ENCODE measurements around the gene TEPSIN.

GRCh38 chr17:81282141-81282540 is 43.3 kb upstream of the TEPSIN start:
- TF ChIP-seq YY1 (IDR thresholded peaks at IDR 0.05) (no peak), GABPA (IDR thresholded peaks at IDR 0.05 in 1 of 2, conservative IDR thresholded peaks at IDR 0.05 in 1 of 2) (no peak), TAF1 (conservative IDR thresholded peaks at IDR 0.05) (no peak), ZBTB33 (IDR thresholded peaks at IDR 0.05) (no peak), SP1 (IDR thresholded peaks at IDR 0.05) (no peak), JUND (IDR thresholded peaks at IDR 0.05) (no peak), RXRA (IDR thresholded peaks at IDR 0.05) (no peak)
- TF ChIP-seq, protein P1, sequence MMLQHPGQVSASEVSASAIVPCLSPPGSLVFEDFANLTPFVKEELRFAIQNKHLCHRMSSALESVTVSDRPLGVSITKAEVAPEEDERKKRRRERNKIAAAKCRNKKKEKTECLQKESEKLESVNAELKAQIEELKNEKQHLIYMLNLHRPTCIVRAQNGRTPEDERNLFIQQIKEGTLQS (IDR thresholded peaks at IDR 0.05): no peak
- TF ChIP-seq, protein P2, sequence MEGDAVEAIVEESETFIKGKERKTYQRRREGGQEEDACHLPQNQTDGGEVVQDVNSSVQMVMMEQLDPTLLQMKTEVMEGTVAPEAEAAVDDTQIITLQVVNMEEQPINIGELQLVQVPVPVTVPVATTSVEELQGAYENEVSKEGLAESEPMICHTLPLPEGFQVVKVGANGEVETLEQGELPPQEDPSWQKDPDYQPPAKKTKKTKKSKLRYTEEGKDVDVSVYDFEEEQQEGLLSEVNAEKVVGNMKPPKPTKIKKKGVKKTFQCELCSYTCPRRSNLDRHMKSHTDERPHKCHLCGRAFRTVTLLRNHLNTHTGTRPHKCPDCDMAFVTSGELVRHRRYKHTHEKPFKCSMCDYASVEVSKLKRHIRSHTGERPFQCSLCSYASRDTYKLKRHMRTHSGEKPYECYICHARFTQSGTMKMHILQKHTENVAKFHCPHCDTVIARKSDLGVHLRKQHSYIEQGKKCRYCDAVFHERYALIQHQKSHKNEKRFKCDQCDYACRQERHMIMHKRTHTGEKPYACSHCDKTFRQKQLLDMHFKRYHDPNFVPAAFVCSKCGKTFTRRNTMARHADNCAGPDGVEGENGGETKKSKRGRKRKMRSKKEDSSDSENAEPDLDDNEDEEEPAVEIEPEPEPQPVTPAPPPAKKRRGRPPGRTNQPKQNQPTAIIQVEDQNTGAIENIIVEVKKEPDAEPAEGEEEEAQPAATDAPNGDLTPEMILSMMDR (IDR thresholded peaks at IDR 0.05; ENCODE audit: low read depth, low read length, missing input control): no peak
